ENCODE data around the gene XRN2. TPM values are rescaled to one million over a fixed set of nuclear protein-coding genes. Genes with fewer than 3 reads are reported as not detected.

Gene XRN2
- total RNA-seq, result 66.0 and 74.2 TPM in 2 replicates

DNA sequence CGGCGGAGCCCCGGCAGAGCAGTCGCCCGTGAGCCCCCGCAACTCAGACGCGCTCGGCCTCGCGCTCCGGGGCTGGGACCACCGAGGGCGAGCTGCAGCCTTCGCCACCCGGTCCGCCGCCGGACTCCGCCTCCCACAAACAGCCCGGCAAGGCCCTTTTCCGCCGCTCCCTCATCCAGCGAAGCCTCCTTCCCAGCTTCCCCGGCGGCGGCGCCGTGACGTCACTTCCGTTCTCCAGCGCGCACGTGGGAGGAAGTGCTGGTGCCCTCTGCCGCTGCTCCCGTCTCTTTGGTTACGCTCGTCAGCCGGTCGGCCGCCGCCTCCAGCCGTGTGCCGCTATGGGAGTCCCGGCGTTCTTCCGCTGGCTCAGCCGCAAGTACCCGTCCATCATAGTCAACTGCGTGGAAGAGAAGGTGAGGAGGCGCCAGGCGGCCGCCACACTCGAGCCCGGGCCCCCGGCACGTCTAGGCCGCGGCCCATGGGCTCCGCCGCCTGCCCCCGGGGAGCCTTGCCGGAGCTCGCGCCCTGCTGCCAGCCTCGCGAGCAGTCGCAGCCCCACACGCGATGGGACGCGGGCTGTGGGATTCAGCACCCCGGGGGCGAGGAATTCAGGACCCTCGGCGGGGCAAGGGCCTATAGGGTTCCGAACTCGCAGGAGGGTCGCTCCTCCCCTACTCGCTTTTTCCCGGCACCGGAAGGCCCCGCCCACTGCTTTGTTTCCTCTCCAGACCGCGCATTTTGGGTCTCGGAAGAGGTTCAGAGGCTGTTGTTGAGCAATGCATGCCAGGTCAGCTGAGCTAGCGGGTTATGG, at the start of gene XRN2:
TSS of gene XRN2 (plus strand) at position 271 of the 811 bp plus-strand sequence. CDS start at position 339, 68 bp downstream.

GRCh38 chr20:21397341-21398108, 94.4 kb downstream of the XRN2 start, which contains the start of gene NKX2-4:
TSS of gene NKX2-4 (minus strand) at chr20:21397526. CDS start at chr20:21397399, 127 bp downstream.

Small RNA genes within 50 kb of the gene (small RNA-seq; reads per million reads assigned to genes)
- gene RN7SKP140, result not detected

Other genes starting within 250 kb of the XRN2 start
- not detected in 2 replicates for gene LINC00237, start 197.0 kb upstream of the XRN2 start, total RNA-seq
- gene KIZ, start 177.2 kb upstream of the XRN2 start, total RNA-seq, result 13.4 and 24.7 TPM in 2 replicates
- not detected in 2 replicates for gene NKX2-4, start 94.2 kb downstream of the XRN2 start, total RNA-seq
- not detected in 2 replicates for gene NKX2-2, start 210.7 kb downstream of the XRN2 start, total RNA-seq

All from placental epithelial cell (primary cell).